GM18870 (cell line): ENCODE measurements around the gene CTRL.
A peak's percentile ranks its signal among the peaks of the same experiment; 100 is the strongest.
"Not testable (repeated sequence)": the region's sequence is repeated elsewhere in the genome, so short reads cannot be mapped to it uniquely, and the experiment has no call there.

ENCODE experiments used
- ATAC-seq: cut with Tn5 transposase; IDR thresholded peaks from one replicate; pipeline ENCODE4 v1.9.1; 2021; ENCODE audit warnings: moderate library complexity; ENCODE audit not compliant: unreplicated experiment

CTRL gene

GRCh38 chr16:67926181-67926750, 5.4 kb downstream of the CTRL start:
- no peak for ATAC-seq

- no peak for ATAC-seq
Measured at GRCh38 chr16:67924140-67924906, 7.3 kb downstream of the CTRL start.

DNA sequence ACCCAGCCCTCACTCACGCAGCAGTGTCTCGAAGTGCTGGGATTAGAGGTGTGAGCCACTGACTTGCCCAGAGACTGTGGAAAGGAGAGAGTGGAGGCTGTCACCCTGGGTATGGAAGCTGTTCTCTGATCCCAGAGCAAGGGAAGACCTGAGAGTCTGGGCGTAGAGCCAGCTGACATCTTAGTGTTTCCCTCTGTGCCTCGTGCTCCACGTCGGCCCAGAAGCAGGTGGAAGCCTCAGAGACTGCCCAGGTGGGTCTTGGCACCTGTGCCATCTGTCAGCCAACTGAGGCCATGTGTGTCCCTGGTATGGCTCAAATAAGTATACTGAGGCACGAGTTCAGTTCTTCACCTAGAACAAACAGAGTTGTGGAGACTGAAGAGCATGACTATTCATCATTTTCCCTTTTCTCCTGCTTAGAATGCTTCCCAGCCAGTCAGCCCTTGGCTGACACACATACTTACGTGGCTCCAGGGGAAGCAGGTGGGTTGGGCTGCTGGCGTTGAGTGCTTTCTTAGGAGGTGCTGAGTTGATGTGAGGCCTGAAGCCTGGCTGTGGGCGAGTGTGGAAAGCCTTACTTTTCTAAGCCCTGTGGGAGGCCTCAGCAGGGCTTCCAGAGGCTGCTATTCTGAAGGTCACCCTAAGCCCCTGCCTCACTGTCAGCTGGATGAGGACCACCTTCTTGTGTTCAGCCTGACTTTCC, 8.1 kb downstream of the CTRL start:
- ATAC-seq = no peak

DNA sequence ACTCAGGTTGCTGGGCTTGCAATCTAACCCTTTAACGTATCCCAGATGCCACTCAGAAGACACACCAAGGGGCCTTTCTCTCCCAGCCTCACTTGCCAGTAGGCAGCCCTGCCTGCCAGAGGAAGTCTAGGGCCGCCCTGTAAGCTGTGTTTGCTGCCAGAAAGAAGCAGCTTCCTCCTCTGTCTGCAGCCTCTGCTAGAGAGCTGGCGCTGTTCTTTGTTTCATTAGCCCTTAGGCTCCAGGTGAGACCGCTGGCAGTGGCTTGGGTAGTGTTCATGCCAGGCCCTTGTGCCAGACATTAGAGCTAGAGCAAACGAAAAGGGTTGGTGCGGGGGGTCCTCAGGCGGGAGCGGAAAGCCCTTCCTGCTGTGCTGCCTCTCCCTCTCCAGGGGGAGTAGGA, 8.9 kb downstream of the CTRL start:
- ATAC-seq = no peak

DNA sequence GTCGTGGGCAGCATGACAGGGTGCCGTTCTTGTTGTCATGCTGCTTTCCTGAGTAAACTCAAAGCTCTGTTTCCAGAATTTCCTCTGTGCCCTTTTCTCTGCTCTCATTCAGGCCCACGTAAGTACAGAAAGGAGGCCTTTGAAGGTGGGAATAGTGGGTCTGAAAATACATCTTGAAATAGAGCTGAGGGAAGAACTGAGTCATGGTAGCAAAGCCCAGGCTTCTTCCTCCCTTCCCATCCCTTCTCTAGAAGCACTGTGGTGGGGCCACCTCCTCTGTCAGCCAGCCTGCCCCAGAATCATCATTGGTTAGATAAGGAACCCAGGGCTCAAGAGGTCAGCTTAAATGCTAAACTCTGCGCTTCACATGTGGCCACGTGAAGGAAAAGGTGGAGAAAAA, 9.4 kb downstream of the CTRL start:
- ATAC-seq = no peak

- no peak for ATAC-seq
Measured at GRCh38 chr16:67919622-67920221, 11.9 kb downstream of the CTRL start.

DNA sequence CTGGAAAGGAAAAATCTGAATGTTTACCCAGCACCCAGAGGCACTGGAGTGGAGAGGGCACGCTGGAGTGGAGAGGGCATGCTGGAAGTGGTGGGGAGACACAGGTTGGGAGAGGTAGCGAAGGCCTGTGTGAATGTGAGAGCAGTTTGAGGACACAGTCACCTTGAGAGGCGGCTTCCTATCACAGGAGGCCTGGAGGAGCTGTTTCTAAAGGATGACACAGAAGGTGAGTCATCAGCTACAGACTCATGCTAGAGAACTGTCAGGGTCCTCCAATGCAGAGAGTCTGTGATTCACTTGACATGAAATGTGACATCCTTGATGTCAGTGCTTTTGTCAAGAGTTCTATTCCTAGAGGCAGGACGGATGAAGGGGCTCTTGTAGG, 13.8 kb downstream of the CTRL start:
- ATAC-seq = no peak

DNA sequence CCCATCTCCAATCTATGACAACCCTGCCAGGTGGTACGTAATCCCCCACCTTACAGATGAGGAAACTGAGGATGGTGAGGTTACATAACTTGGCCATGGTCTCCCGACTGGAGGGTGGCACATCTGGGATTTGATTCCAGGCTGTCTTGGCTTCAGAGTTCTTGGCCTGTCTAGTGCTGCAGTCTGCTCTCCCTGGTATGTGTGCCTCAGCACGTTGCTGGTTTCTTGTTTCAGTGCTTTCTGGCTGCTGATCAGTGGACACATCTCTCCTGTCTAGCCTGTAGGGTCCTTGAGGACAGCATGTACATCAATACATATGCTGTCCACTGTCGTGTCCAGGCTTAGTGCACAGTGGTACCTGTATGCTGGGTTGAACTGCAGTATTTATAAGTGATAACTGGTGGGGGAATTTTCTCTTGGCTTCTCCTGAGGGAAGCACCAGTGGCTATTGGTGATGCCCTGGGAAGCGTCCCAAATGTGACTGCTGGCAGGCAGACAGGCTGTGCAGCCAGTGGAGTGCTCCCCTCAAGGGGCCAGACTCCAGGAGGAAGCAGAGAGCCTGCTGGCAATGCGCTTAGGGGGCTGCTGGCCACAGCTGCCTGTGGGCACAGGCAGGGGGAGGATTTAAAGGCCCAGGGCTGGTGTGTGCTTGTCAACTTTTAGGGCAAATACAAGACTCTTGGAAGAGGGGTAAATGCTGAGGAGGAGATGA, 14.4 kb downstream of the CTRL start:
- ATAC-seq = no peak

DNA sequence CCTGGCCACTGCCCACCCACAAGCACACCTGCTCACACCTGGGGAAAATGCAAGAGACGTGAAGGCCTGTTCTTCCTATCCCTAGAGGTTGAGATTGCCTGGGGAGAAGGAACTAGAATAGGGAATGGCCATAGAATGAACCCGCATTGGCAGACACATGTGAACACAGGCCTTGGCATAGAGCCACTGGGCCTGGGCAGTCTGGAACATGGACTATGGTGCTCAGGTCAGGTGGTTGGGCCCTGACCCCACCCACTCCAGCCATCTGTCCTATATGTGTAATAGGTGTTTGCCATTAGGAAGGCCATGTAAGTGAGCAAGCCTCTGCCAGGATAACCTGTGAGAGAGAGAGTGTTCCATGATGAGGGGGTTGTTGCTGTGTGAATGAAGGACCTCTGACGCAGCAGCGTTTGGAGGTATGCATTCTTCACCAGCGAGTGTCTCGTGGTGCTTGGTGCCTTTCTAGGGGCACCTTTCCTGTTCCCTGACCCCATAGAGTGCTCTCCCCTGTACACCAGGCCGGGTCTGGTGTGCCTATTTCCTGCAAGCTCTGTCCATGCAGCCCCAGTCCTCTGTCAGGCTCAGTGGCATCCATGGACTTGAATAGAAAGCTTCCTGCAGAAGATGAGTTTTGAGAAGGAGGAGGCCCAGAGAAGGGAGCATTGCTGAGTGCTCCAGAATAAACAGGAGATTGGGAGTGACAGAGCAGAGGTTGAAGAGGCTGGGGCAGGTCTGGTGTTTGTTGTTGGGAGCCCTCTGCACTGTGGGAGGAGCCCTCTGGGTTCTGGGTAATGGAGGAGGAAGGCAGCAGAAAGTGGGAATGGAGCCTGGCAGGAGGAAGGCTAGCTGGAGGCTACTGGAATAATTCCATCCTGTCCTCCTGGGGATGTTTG, 15.6 kb downstream of the CTRL start:
- ATAC-seq = no peak

DNA sequence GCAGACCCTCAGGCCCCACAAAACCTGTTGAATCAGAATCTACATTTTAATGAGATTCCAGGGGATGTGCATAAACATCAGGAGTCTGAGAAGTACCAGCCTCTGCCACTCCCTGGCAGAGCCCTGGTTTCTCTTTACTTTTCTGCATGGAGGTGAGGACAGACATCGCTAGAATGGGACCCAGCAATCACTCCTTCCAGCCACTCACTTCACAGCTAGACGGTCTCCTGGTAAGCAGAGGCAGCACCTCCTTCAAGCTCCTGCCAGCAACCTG, 16.2 kb downstream of the CTRL start:
- not testable (repeated sequence) for ATAC-seq

GRCh38 chr16:67914758-67915495, 16.7 kb downstream of the CTRL start:
- ATAC-seq = no peak

DNA sequence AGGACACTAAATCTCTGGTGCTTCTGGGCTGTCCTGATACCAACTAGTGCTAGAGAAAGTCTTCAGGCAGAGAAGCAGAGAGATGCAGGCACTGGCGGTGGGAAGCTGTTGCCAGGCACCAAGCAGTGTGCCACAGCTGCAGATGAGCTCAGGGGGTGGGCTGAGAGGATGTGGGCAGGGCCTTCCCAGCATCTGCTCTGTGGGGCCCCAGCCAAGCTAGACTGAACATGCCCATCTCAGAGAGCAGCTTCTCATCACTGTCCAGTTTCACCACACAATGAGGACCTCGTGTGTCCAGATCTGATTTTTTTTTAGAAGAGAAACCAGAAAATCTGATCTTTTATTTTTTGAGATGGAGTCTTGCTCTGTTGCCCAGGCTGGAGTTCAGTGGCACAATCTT, 21.5 kb downstream of the CTRL start:
- no peak for ATAC-seq

DNA sequence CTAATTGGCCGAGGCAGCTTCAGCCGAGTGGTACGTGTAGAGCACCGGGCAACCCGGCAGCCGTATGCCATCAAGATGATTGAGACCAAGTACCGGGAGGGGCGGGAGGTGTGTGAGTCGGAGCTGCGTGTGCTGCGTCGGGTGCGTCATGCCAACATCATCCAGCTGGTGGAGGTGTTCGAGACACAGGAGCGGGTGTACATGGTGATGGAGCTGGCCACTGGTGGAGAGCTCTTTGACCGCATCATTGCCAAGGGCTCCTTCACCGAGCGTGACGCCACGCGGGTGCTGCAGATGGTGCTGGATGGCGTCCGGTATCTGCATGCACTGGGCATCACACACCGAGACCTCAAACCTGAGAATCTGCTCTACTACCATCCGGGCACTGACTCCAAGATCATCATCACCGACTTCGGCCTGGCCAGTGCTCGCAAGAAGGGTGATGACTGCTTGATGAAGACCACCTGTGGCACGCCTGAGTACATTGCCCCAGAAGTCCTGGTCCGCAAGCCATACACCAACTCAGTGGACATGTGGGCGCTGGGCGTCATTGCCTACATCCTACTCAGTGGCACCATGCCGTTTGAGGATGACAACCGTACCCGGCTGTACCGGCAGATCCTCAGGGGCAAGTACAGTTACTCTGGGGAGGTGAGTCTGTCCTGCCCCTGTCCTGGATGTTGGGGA, 22.5 kb downstream of the CTRL start:
- no peak for ATAC-seq

DNA sequence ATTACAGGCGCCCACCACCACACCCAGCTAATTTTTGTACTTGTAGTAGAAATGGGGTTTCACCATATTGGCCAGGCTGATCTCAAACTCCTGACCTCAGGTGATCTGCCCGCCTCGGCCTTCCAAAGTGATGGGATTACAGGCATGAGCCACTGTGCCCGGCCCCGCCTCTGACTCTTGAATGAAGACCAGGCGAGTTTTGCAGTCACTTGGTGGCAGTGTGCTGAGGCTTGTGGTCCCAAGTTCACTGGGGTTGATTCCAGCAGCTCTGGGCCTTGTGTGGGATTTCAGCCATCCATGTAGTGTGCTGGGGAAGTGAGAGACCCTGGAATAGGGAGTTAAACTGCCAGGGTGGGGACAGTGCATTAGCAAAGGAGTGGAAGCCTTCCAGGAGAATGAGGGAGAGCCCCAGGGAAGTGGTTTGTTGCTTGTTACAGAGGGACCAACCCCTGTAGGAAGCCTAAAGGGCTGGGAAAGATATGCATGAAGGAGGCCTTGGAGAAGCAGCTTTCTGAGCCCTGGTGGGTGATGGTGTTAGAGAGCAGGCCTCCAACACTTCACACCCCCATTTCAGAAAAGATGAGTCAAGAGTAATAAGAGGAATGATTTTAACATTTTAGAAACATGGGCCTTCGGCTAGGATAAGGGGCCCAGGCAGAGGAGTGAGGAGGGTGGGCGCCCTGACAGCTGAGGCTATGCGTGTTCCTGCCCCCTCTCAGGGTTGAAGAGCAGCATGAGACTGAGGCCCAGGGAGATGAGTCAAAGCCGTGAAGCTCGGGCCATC, 24.1 kb downstream of the CTRL start:
- ATAC-seq = no peak

DNA sequence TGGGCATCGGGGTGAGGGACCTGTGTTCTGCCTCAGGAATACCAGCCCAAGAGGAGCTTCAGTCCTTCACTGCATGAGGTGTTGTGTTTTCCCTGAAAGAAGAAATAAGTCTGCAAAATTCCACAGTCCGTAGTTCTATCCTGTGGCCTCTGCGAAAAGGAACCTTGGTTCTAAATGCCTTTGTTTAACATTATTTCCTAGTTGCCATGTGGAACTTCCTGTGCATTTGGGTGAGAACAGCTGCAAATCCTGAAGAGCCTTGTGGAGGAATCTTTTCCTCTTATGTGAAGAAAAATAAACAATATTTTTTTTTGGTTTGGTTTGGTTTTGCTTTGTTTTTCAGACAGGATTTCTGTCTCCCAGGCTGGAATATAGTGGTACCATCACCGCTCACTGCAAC, 28.8 kb downstream of the CTRL start:
- no peak for ATAC-seq

DNA sequence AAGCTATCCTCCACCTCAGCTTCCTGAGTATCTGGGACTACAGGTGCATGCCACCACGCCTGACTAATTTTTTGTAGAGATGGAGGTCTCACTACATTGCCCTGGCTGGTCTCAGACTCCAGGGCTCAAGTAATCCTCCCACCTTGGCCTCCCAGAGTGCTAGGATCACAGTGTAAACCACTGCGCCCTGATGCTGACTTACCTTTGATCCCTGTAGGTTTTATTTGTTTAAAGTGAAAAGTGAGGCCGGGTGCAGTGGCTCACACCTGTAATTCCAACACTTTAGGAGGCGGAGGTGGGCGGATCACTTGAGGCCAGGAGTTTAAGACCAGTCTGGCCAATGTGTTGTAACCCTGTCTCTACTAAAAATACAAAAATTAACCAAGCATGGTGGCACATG, 29.9 kb downstream of the CTRL start:
- no peak for ATAC-seq

GRCh38 chr16:67897231-67897630, 34.4 kb downstream of the CTRL start:
- no peak for ATAC-seq

DNA sequence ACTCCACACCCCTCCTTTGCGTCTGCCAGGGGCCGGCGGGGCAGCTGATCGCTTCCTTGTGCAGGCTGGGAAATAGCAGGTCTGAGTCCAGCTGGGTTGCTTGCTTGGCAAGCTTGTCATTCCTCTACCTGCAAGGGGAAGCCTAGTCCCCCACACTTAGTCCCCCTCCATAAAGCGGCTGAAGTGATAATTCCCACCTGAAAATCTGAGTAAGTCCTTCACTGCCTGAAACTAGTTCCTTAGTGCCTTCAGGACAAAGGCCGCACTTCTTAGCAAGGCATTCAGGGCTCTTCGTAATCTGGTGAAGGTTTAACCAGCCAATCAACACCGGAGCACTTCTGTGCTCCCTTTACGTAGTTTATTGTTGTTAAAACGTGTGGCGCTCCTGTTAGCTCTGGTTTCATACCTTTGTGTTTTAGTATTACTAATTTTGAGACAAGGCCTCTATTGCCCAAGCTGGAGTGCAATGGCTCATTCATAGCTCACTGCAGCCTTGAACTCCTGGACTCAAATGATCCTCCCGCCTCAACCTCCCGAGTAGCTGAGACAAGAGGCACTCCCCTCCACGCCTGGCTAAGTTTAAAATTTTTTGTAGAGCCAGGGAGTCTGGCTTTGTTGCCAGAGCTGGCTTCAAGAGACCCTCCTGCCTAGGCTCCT, 37.8 kb downstream of the CTRL start:
- peak; percentile 7 for ATAC-seq
